GM12878 (cell line): ENCODE measurements around the gene CCDC141. TPM values are rescaled to one million over a fixed set of nuclear protein-coding genes. Genes with fewer than 3 reads are reported as not detected.

Experiments
- ATAC-seq: fragments of 200-7000 bp; cut with Tn5 transposase; 3 replicates; pipeline ENCODE4 v1.9.1; 2020; ENCODE audit warnings: mild to moderate bottlenecking, moderate library complexity
- BruUV-seq: library from RNA; stranded (reverse); fragments of 400-500 nt; replicated peaks from 2 replicates; lab custom pipeline; 2021; lab: Mats Ljungman, UMichigan
- CTCF ChIA-PET: fragments of 300-600 bp; sonication (Branson Sonifier 250); formaldehyde crosslinking; extraction: SDS; loops from one replicate; lab custom pipeline; 2021; ENCODE audit warnings: inconsistent platforms; lab: Yijun Ruan, JAX
- POLR2A ChIA-PET: fragments of 350-600 bp; formaldehyde crosslinking; extraction: SDS; loops from one replicate; lab custom pipeline; 2021; ENCODE audit warnings: inconsistent platforms; lab: Charles Lee
- RAD21 ChIA-PET: fragments of 300-600 bp; sonication (Branson Sonifier 250); formaldehyde crosslinking; loops from one replicate; lab custom pipeline; 2023; ENCODE audit warnings: antibody characterized with exemption; ENCODE audit not compliant: unreplicated experiment; lab: Charles Lee
- SMC1A ChIA-PET: fragments of 300-600 bp; sonication (Branson Sonifier 250); formaldehyde crosslinking; loops from one replicate; lab custom pipeline; 2023; ENCODE audit not compliant: unreplicated experiment, uncharacterized antibody; lab: Charles Lee
- DNase-seq: peaks from one replicate; pipeline ENCODE4 v3.0.0-alpha.2; 2011; ENCODE audit warnings: low read depth, low spot score
- FAIRE-seq: peaks from 3 replicates; lab custom pipeline; 2011; peaks lifted over from hg19 to GRCh38; lab: Jason Lieb, UNC
- H2AFZ ChIP-seq: 2 replicates; pipeline ENCODE4 v1.6.0; 2011; ENCODE audit warnings: low read depth, low read length, control low read depth; ENCODE audit not compliant: control insufficient read depth
- H3K27ac ChIP-seq: 2 replicates; pipeline ENCODE4 v1.5.1; 2011; ENCODE audit warnings: control low read depth; ENCODE audit not compliant: control insufficient read depth, insufficient read depth
- H3K27me3 ChIP-seq, 2 experiments: replicated peaks in 1 of 2; 2 replicates each; pipeline versions ENCODE4 v1.6.0 to v1.6.1; 2011; ENCODE audit warnings: low read length in 1 of 2; ENCODE audit not compliant: control insufficient read depth in 2 of 2, insufficient read depth in 2 of 2
- H3K36me3 ChIP-seq, 2 experiments: 2 replicates each; pipeline ENCODE4 v1.5.1; 2011; ENCODE audit warnings: low read length in 1 of 2; ENCODE audit not compliant: control insufficient read depth in 2 of 2, insufficient read depth in 2 of 2
- H3K4me1 ChIP-seq: 2 replicates; pipeline ENCODE4 v1.6.1; 2011; ENCODE audit warnings: mild to moderate bottlenecking, low read length, moderate library complexity, mixed read lengths; ENCODE audit not compliant: control insufficient read depth, insufficient read depth
- H3K4me2 ChIP-seq: 2 replicates; pipeline ENCODE4 v1.6.0; 2011; ENCODE audit warnings: control low read depth; ENCODE audit not compliant: control insufficient read depth, insufficient read depth
- H3K4me3 ChIP-seq: fragments of 200-600 bp; sonication (generic); 2 replicates; pipeline ENCODE4 v1.5.1; 2016
- H3K79me2 ChIP-seq: 2 replicates; pipeline ENCODE4 v1.6.0; 2011; ENCODE audit warnings: low read length; ENCODE audit not compliant: control insufficient read depth, insufficient read depth
- H3K9ac ChIP-seq: 2 replicates; pipeline ENCODE4 v1.8.0; 2011; ENCODE audit warnings: low read length, control low read depth, mixed read lengths; ENCODE audit not compliant: control insufficient read depth, insufficient read depth
- H3K9me3 ChIP-seq: replicated peaks from 3 replicates; pipeline ENCODE4 v1.5.1; 2011; ENCODE audit warnings: mild to moderate bottlenecking, low read length; ENCODE audit not compliant: control insufficient read depth, insufficient read depth
- H4K20me1 ChIP-seq: 2 replicates; pipeline ENCODE4 v1.6.0; 2011; ENCODE audit not compliant: control insufficient read depth, insufficient read depth
- BCL11A ChIP-seq: IDR thresholded peaks from 2 replicates; pipeline ENCODE4 v1.6.1; 2011; ENCODE audit warnings: low read depth, low read length
- BMI1 ChIP-seq: fragments of 450-650 bp; IDR thresholded peaks from 2 replicates; pipeline ENCODE4 v1.6.1; 2016; ENCODE audit warnings: mild to moderate bottlenecking, moderate library complexity, borderline replicate concordance
- CEBPB ChIP-seq, 2 experiments: fragments of 150-350 bp in 1 of 2; IDR thresholded peaks; 2 replicates each; pipeline ENCODE4 v1.6.1; 2012 to 2014; ENCODE audit warnings: low read depth in 2 of 2, low read length in 2 of 2, borderline replicate concordance in 1 of 2, inconsistent platforms in 1 of 2
- CHD4 ChIP-seq: fragments of 200-600 bp; sonication (generic); IDR thresholded peaks from 2 replicates; pipeline ENCODE4 v1.6.1; 2016; ENCODE audit warnings: mild to moderate bottlenecking
- EED ChIP-seq: sonication (generic); IDR thresholded peaks from 2 replicates; pipeline ENCODE4 v1.6.1; 2016; ENCODE audit warnings: antibody characterized with exemption, low read depth
- ESRRA ChIP-seq: IDR thresholded peaks from 2 replicates; pipeline ENCODE4 v1.6.1; 2012; ENCODE audit warnings: mild to moderate bottlenecking, low read length, improper control_type of control experiment
- NFYB ChIP-seq: IDR thresholded peaks from 2 replicates; pipeline ENCODE4 v1.6.1; 2011; ENCODE audit warnings: low read depth, mild to moderate bottlenecking, low read length, improper control_type of control experiment, moderate library complexity; ENCODE audit not compliant: insufficient read depth
- PAX5 ChIP-seq: IDR thresholded peaks from 2 replicates; pipeline ENCODE4 v1.6.1; 2011; ENCODE audit warnings: low read depth, low read length, borderline replicate concordance
- PBX3 ChIP-seq: IDR thresholded peaks from 2 replicates; pipeline ENCODE4 v1.6.1; 2011; ENCODE audit warnings: mild to moderate bottlenecking, low read depth, low read length, moderate library complexity; ENCODE audit not compliant: insufficient replicate concordance
- SMAD1 ChIP-seq: fragments of 450-650 bp; IDR thresholded peaks from 2 replicates; pipeline ENCODE4 v1.6.1; 2018; ENCODE audit warnings: mild to moderate bottlenecking, low read depth; ENCODE audit not compliant: partially characterized antibody
- SPI1 ChIP-seq: IDR thresholded peaks from 2 replicates; pipeline ENCODE4 v1.6.1; 2011; ENCODE audit warnings: low read depth, mild to moderate bottlenecking, low read length, moderate library complexity, borderline replicate concordance; ENCODE audit not compliant: insufficient read depth
- WRNIP1 ChIP-seq: IDR thresholded peaks from 2 replicates; pipeline ENCODE4 v1.6.1; 2011; ENCODE audit warnings: low read depth, low read length, improper control_type of control experiment, borderline replicate concordance
- ZBTB11 ChIP-seq: fragments of 450-650 bp; formaldehyde crosslinking; IDR thresholded peaks from 2 replicates; pipeline ENCODE4 v1.5.0; 2022; ENCODE audit warnings: mild to moderate bottlenecking, missing genetic modification characterization
- ZBTB33 ChIP-seq: fragments of 450-650 bp; IDR thresholded peaks from 2 replicates; pipeline ENCODE4 v1.6.1; 2017; ENCODE audit warnings: mild to moderate bottlenecking
- ZNF24 ChIP-seq: fragments of 450-650 bp; IDR thresholded peaks from 2 replicates; pipeline ENCODE4 v1.6.1; 2017; ENCODE audit warnings: antibody characterized with exemption, mild to moderate bottlenecking
- ZNF384 ChIP-seq: IDR thresholded peaks from 2 replicates; pipeline ENCODE4 v1.6.1; 2012; ENCODE audit warnings: low read depth, mild to moderate bottlenecking, low read length, improper control_type of control experiment, borderline replicate concordance
- WGBS: methylation state at CpG from one replicate; pipeline ENCODE4 v1.1.6; 2016; ENCODE audit warnings: low lambda C conversion rate; ENCODE audit not compliant: insufficient replicate concordance, insufficient coverage; ENCODE audit errors: missing lambda C conversion rate; 5-methylcytosine and 5-hydroxymethylcytosine counted together
- in situ Hi-C: fragments of 300-500 bp; cut with MboI; formaldehyde crosslinking; loops from 9 replicates; pipeline ENCODE4 v1.14.3; 2018; ENCODE audit warnings: mixed read lengths
- intact Hi-C: fragments of 100-400 bp; cut with micrococcal nuclease; formaldehyde crosslinking; loops from one replicate; pipeline ENCODE4 v1.14.2; 2022; ENCODE audit not compliant: unreplicated experiment
- polyA plus RNA-seq, 11 experiments: library from polyadenylated mRNA; depleted of rRNA in 4 of 11; unstranded in 6 of 11; stranded (reverse) in 5 of 11; fragments of >200 nt; fragmentation: Nextera tagmentation in 4 of 11; fragmentation: Illumina TruSeq in 1 of 11; extraction: Ambion mirVana in 4 of 11; extraction: Trizol in 1 of 11; gene quantifications; 1 replicate in 1 of 11; 2 replicates in 10 of 11; pipeline versions ENCODE4 v1.2.1 to v1.2.3, GENCODE V29; 2011 to 2016; ENCODE audit warnings: inconsistent platforms in 2 of 11, missing spikeins in 2 of 11, low read depth in 1 of 11
- total RNA-seq, 4 experiments: library from RNA; depleted of rRNA in 3 of 4; stranded (reverse); fragments of >200 nt in 3 of 4; fragmentation: Illumina TruSeq in 1 of 4; extraction: Trizol in 1 of 4; gene quantifications; 2 replicates each; pipeline versions ENCODE4 v1.2.1 to v1.2.3, GENCODE V29; 2013 to 2021

Gene CCDC141
- total and polyA plus RNA-seq, 10 of the 15 experiments (the other 5 are each of a cell fraction or from before 2014, with no cell fraction given): 0.84 to 12.5 (median 3.6) TPM

- TF ChIP-seq ZBTB11 (CRISPR knock-in tag) (no peak), PAX5 (no peak), ZBTB33 (no peak)
Measured at GRCh38 chr2:178846458-178846802, 203.5 kb downstream of the CCDC141 start (continued).

- H3K27ac ChIP-seq: no peak overlapping the region
- ATAC-seq (no peak), DNase-seq (no peak), FAIRE-seq (peak; percentile 68)
- no peaks in the 10 kb centered on the region for H3K4me1 ChIP-seq
- H4K20me1 ChIP-seq: no peaks in the 10 kb centered on the region
- in situ Hi-C loops (no loop called here), intact Hi-C loops (no loop called here)
- ChIA-PET SMC1A (interaction anchor here (0.9 to 2.1 kb wide), 6 partner anchors 9 to 299 kb away, joined by 3 to 5 read pairs (median 4); no protein-coding TSS in a partner anchor), CTCF (no interaction called here), POLR2A (no interaction called here), RAD21 (no interaction called here)
- no TSS peak for BruUV-seq
- H3K27me3 ChIP-seq: no peaks in the 10 kb centered on the region
- WGBS: 14% methylated on average over 2 of the region's 2 CpGs
- no peaks in the 10 kb centered on the region for H3K79me2 ChIP-seq
- H3K4me3 ChIP-seq: no peak overlapping the region
- H3K9ac ChIP-seq: no peak overlapping the region
- no peaks in the 10 kb centered on the region for H3K9me3 ChIP-seq
- H3K4me2 ChIP-seq: no peak overlapping the region
- no peaks in the 10 kb centered on the region for H3K36me3 ChIP-seq
- no peak overlapping the region for H2AFZ ChIP-seq
- TF ChIP-seq SMAD1: no peak
- no peak for TF ChIP-seq BMI1
- no peak for TF ChIP-seq ZNF384
- TF ChIP-seq SPI1: no peak
- no peak for TF ChIP-seq PBX3
- no peak for TF ChIP-seq EED
- TF ChIP-seq WRNIP1: no peak
- no peak for TF ChIP-seq ESRRA
- TF ChIP-seq CHD4: no peak
- TF ChIP-seq NFYB: no peak
- TF ChIP-seq CEBPB (IDR thresholded peaks at IDR 0.05; ENCODE audit: borderline replicate concordance in 1 of 2, low read depth in 2 of 2, low read length in 2 of 2): no peak
- TF ChIP-seq ZNF24: no peak
- TF ChIP-seq BCL11A: no peak
Measured at GRCh38 chr2:178845566-178846457, 204.1 kb downstream of the CCDC141 start.
